ENCODE results near the gene CALCOCO1.

- TF ChIP-seq CTCF (IDR thresholded peaks at IDR 0.05) (no peak), POLR2A (IDR thresholded peaks at IDR 0.05) (no peak)
Measured at GRCh38 chr12:53686436-53686835, 40.8 kb downstream of the CALCOCO1 start.

Measured in thyroid gland (tissue), 4 donors.